Activated T-helper 1 cell treated with anti-CD3 and anti-CD28 coated beads, Interleukin-2, amount 50 U/mL, for 16 hours (primary cell): ENCODE measurements around the gene C16orf74.

Source experiments
- DNase-seq, 2 donors: peaks; one replicate each; pipeline ENCODE4 v3.0.0-alpha.2; 2020; ENCODE audit warnings: low read depth in 1 of 2, low spot score in 1 of 2

Gene C16orf74

DNA sequence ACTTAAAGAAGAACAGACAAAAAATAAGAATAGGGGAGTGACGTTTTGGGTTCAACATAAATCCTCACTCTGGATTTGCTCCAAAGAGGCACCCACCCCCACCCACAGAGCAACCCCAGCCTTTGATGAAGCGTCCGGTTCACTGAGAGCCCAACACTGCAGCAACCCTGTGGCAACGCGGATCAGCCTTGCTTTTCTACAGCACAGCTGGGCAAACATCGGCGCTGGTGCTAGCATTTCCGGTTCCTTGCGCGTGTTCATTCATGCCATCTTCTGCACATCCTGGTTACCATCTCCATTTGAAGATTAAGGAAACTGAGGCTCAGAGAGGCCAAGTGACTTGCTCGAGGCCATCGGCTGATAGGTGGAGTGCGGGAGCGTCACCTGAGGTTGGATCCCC lies 53.5 kb downstream of the C16orf74 start:
- DNase-seq, result no peak

DNA sequence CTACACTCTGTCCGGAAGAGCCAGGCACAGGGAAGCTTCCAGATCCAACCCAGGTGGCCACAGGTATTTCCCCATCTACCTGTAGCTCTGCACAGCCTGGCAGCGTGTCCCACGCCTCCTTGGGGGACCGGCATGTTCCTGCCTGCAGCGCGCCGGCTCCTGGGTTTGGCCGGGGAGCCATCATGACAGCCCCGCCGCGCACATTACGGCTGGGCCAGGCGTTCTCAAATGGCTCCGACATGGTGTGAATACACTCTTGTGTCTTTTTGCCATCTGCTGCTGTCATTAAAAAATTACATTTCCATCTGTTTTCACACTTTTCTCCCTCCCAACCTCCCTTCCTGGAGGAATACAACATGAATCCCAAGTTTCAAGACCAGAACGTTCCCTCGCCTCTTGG lies 54.1 kb downstream of the C16orf74 start:
- no peak for DNase-seq

DNA sequence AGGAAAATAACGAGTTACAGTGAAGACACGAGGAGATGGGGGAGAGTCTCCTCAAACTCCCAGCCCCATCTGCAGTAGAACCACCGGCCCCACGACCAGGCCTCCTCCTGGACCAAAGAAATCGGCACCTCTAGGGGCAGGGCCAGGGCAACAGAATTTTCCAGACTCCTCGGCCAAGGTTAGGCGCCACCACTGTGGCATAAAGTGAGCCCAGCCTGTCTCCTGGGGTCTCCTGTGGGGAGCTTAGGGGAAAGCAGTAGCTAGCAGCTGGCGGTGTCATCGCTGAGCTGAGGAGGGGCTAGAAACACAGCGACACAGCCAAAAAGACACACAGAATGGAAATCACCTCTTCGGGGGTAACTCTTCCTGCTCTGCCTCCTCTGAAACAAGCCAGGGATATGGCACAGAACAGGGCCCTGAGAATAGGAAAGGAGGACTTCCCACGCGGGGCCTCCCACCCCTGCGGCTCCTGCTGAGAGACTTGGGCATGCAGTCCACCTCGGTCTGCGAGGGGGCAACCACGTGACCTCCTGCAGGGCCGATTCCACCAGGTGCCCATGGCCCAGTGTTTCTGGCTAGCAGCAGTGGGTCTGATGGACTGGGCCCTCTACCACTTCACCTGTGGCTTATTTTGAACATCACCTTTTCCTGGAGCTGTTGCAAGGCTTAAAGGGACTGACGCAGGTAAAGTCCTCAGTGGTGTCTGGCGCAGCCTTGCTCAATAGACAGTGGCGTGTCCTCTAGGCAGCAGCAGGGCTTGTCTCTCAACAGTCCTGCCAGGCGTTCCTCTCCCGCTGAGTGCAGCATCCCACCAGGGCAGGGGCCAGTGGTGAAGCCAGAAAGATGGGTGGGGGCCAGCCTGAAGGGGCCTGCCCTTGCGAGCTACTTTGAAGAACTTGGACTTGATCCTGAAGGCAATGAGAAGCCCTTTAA lies 55.4 kb downstream of the C16orf74 start:
- DNase-seq, result no peak

DNA sequence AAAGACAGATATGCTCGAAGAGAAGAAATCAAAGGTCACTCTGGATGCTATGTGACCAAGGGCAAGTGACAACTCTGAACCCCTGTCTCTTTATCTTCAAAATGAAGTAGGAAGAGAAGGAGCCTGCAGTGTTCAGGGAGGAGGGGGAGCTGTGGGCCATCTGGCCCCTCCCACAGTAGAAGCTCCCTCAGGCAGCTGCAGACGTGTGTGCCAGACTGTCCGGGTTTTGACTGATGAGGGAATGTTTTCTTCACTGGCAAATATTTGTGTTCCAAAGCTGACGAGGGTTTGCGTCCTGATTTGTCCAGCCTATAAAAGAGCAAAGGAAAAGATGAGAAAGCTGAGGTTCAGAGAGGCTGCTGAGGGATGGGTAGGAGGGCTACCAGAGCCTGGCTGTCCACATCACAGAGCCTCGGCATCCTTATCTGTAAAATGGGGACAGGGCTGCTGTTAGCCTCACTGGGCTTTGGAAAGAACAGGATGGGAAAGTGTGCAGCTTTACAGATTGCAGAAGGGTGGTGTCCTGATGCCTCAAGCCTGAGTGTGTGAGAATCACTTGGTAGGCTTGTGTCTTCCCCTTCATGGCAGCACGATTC lies 60.3 kb downstream of the C16orf74 start:
- no peak for DNase-seq

DNA sequence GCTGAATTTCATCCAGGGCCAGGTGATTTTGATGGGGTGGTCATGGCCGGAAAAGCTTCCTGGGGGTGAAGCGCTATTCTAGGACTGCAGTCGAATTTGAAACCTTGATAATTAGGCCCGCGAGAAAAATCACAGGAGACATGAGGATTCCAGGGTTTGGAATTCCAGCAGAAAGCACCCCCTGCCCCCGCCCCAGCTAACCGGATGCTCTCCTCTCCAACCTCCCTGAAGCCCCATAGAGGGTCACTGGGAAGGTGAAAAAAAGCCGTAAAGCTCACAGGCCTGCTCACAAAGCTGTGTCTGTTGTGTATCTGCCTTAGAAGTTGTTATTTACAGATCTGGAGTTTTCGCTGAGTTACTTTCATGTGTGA lies 61.0 kb downstream of the C16orf74 start:
- DNase-seq, result no peak

DNA sequence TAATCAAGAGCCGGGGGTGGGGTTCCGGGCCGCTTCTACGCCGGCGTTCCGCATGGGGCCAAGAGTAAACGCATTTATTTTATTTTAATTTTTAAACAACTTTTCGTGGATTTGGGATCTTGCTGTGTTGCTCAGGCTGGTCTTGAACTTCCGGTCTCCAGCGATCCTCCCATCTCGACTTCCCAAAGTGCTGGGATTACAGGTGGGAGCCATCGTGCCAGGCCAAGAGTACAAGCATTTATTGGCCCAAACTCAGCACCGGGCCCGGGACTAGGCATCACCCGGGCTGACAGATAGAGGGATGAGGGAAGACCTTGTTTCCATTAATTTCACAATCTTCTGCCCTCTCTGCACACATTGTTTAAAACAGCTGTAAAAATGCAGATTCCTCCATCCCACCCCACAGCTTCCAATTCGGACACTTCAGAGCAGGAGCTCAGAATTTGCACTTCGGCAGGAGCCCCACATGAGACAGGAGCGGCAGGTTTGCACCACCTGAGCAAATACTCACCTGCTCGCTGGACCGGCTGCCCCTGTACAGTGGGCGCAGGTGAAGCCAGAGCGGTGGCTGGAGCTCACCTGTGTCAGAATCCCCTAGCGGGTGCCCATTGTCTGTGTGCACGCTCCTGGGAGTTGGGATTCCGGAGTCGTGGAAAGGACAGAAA lies 61.5 kb downstream of the C16orf74 start:
- DNase-seq, result no peak

DNA sequence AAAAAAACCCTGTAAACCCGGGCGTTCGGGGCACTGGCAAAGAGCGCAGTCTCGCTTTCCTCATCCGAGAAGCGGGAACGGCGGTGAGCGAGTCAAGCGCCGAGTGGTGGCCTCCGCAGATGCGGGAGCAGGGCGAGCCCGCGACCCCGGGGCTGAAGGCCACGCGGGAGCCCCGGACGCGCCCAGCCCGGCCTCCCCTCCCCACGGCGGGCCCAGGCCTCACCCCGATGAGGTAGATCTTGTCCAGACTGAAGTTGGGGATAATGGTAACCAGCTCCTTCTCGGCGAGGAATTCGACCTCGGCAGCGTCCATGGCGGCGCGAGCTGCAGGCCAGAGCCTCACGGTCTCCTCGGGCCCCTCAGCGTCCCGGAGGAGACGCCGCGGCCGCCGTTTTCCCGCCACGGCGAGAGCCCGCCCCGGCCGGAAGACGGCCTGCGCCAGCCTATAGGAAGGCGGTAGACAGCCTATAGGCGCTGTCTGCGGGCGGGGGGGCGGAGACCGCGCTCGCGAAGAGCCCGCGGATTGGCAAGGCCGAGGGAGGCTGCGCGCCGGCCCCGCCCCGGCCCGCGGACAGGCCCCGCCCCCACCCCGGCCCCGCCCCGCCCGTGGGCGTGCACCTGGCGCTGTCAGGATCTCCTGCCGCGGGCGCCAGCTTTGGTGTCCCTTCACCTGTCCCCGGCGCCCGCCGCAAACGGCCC lies 62.2 kb downstream of the C16orf74 start, which contains the start of gene GINS2:
Gene GINS2 (minus strand): TSS at position 369 of the 699 bp plus-strand sequence. CDS start 56 bp downstream, at position 313.
- DNase-seq, result peak; percentile 72 to 86

DNA sequence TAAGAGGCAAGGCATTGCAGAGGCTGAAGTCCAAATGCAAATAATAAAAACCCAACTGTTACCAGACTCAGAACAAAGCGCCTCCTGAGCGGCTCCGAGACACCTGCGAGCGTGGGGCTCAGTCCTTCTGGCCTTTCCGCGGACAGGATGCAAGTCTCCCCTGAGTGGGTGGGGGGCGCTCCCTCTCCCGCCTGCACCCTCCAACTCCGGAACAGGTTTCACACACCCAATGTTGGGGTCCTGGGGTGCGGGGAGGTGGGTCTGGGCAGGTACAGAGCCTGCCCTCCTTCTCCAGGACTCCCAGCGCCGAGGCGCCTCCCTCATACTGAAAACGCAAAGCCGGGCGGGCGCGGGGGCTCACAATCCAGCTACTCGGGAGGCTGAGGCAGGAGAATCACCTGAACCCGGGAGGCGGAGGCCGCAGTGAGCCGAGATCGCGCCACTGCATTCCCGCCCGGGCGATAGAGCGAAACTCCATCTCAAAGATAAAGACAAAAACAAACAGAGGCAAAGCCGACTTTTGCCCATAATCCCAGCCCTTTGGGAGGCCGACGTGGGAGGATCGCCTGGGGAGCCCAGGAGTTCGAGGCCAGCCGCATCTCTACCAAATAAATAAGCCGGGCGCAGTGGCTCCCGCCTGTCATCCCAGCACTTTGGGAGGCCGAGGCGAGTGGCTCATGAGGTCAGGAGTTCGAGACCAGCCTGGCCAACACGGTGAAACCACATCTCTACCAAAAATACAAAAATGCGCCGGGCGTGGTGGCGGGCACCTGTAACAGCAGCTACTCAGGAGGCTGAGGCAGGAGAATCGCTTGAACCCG lies 63.0 kb downstream of the C16orf74 start:
- no peak for DNase-seq

DNA sequence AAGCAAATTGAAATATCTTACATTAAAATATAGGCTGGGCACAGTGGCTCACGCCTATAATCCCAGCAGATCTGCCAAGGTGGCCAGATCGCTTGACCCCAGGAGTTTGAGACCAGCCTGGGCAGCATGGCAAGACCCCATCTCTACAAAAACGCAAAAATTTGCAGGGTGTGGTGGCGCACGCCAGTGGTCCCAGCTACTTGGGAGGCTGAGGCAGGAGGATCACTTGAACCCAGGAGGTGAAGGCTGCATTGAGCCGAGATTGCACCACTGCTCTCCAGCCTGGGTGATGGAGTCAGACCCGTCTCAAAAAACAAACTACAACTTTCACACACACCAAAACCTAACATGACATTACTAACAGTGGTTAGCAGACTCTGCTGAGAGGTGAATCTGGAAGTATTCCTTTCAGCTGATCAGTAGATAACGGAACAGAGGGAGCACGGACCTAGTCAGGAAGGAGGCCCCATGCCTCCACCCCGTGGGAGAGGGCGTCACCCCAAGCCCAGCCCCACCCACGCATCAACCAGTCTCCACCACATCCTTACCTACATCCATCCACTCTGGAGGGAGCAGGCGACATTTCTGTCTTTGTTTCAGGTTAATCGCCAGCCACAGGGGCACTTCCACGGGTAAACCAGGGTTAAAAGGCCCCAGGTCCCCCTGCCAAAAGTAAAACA lies 63.8 kb downstream of the C16orf74 start:
- no peak for DNase-seq

DNA sequence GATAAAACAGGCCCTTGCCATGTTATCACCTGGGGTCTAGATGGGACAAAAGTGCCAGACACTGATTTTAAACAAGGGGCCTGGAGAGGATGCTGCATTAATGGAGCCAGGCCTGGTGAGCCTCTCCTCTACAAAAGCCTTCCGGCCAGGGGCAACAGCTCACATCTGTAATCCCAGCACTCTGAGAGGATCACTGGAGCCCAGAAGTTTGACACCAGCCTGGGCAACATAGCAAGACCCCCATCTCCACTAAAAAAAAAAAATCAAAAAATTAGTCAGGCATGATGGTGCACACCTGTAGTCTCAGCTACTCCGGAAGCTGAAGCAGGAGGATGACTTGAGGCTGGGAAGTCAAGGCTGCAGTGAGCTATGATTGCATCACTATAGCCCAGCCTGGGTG lies 65.6 kb downstream of the C16orf74 start:
- DNase-seq, result no peak

DNA sequence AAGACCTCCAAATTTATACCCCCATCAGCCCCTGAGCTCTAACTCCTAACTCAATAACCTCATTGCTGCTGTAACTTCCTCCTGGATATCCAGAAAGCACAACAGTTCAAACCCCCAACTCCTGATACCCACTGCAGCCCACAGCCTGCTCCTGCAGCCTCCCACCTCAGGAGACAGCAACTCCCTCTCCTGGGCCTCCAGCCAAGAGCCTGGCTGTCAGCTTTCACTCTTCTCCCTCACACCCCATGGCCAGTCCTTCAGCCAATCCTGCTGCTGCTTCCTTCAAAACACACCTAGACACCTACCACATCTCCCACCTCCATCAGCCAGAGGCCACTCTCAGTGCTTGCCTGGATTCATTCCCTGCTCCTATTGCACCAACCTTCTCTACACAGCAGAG lies 67.5 kb downstream of the C16orf74 start:
- DNase-seq, result no peak

DNA sequence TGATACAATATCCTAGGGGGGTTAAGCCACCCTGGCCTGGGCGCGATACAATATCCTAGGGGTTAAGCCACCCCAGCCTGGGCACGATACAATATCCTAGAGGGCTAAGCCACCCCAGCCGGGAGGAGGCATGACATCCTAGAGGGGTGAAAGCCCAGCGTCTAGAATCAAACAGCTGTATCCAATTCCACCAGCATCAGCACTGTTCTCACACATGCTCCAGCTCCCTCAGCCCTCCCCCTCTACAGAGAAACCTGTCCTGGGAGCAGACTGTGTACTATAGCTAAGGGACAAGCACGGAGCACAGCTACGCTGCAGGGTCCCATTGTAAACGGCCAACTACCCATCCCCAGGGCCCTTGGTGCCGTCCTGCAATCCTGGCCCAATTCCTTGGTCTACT lies 68.4 kb downstream of the C16orf74 start:
- DNase-seq, result no peak

DNA sequence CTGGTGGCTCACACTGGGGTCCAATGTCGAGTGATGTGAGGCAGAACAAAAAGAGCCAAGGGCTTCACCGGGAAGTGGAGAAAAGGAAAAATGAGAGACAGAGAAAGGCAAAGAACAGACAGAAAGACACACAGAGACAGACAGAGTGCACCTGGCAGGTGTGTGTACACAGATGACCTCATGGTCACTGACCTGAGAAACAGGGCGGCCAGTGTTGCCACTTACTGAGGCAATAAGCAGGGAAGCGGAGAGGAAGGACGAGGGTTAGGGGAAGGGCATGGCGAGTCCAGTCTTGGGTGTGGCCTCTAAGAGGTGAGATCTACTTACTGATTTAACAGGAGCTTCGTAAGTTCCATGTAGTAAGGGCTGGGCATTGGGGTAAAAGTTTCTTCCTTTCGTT lies 69.6 kb downstream of the C16orf74 start:
- no peak for DNase-seq

DNA sequence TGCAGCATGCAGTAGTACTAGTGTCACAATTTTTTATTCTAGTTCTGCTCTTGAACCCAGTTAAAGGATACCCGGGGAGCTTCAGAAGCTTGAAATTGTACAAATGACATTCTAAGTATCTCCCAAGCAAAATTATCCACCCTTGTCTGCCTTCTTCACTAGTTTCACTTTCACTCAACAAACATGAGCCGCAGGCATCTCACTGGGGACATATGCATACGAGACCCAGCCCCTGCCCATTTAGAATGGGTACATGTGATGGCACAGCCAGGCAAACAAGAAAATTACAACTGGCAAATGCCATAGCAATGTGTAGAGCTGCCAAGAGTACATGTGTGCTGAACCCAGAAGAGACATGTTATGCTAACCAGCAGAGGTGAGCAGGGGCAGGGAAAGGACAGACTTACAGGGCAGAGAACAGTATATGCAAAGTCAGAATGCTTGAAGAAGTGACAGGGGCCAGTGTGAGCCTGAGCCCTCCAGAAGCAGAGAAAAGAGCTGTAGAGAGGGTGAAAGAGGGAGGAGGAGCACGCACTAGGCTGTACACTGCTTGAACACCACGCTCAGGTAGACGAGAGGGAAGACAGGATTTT lies 70.4 kb downstream of the C16orf74 start:
- DNase-seq, result no peak

DNA sequence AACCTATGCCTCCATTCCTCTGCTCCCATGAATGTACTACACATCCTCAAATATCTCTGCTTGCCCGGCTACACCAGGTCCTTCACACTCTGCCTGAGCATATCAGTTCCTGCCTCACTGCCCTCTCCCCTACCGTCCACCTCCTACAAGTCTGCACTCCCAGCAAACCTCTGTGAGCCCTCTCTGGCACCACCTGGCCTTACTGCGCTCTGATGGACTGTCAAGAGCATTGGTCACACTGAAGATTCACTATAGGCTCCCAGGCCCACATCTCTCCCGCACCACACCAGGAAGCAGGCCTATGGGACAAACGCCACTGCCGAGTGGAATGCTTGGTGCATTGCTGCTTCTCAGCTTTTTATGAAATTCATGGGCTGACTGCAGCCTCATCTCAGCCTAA lies 71.0 kb downstream of the C16orf74 start:
- no peak for DNase-seq

DNA sequence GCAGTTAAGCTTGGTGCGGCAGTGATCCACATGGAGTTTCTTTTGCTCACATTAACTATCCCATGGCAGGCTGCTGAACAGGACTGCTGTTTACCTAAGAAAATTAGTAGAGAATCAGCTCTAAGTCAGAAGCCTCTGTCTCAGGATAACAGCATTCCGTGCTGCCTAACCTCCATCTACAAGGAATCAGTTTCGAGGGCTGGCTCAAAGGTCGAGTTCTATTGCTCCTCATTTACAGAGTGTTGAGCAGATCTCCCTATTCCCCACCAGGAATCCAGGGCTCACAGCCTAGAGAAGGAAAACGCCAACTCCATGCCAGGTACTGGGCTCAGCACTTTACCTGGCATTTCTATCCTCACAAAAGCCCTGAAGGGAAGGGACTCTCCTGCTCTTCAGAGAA lies 72.1 kb downstream of the C16orf74 start:
- no peak for DNase-seq

DNA sequence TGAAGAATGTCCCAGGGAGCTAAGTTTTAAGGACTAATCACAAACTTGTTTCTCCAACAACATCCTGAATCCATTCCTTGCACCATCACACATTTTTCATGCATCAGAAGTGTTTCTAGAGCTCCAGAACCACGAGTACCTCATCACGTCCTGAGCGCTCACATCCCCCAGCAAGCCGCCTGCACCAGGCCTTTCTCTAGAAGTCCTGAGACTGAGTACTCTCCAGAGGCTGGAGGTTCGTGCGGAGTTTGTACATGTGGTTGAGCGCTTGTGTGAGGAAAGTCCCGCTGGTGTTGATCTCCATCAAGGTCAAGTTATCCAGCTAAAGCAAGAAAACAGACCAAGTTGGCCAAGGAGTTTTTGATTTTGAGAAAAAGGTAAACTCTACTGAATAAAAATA lies 72.9 kb downstream of the C16orf74 start:
- no peak for DNase-seq

DNA sequence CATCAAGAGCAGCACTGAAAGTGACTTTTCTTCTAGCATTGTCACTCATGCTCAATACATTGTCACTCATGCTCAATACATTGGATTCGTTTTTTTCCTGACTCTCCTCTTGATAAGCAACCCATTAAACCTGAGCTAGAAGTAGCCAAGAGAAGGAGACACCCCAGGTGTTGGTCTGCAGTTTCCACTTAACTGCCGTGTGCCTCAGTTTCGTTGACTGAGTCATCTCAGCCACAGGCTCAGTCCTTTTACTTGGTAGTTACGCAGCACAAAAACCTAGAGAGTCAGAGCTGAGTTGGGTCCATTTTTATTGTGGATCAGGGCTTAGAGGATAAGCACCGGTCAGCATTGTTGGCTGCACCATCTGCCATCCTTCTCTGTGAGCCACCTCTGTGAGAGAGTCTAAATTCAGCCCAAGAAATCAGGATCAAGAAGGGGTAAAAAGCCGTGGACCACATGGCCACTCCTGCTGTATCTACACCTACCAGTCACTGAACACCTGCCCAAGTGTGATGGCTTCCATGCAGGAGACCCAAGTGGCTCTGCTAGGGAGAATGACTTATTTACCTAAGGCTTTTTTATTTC lies 73.4 kb downstream of the C16orf74 start:
- DNase-seq, result no peak

DNA sequence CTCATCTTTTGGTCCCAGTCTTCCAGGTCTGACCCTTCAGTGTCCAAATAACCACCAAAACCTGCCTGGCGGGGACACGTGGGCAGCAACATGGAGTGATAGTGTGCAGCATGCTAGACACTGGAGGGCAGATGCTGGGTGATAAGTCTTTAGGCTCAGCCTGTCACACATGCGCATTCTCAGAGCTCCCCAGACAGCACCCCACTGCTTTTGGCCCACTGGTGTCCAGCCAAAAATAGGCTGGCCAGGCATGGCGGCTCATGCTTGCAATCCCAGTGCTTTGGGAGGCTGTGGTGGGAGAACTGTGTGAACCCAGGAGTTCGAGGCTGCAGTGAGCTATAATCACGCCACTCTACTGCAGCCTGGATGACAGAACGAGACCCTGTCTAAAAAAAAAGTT lies 74.4 kb downstream of the C16orf74 start:
- no peak for DNase-seq
